NAMALWA (cell line): ENCODE results near the gene RASAL2.

ENCODE experiments used
- DNase-seq: peaks from one replicate; pipeline ENCODE4 v3.0.0-alpha.2; 2015; ENCODE audit warnings: low spot score

RASAL2 gene

GRCh38 chr1:178513278-178513983, 419.5 kb downstream of the RASAL2 start:
- DNase-seq = no peak

GRCh38 chr1:178516110-178516509, 422.2 kb downstream of the RASAL2 start:
- DNase-seq = no peak

GRCh38 chr1:178518894-178519293, 425.0 kb downstream of the RASAL2 start:
- DNase-seq = no peak

- DNase-seq = no peak
These were observed 426.9 kb downstream of the RASAL2 start for GRCh38 chr1:178520803-178521202.

- no peak for DNase-seq
These were observed 427.3 kb downstream of the RASAL2 start for GRCh38 chr1:178521241-178521640.

GRCh38 chr1:178527117-178527516, 433.2 kb downstream of the RASAL2 start:
- DNase-seq = no peak

GRCh38 chr1:178528228-178528952, 434.5 kb downstream of the RASAL2 start:
- DNase-seq = no peak

GRCh38 chr1:178528953-178529335, 435.0 kb downstream of the RASAL2 start:
- no peak for DNase-seq

- no peak for DNase-seq
These were observed 435.6 kb downstream of the RASAL2 start for GRCh38 chr1:178529364-178530036.

- DNase-seq = no peak
These were observed 436.1 kb downstream of the RASAL2 start for GRCh38 chr1:178530037-178530402.

GRCh38 chr1:178530502-178530901, 436.6 kb downstream of the RASAL2 start:
- no peak for DNase-seq

GRCh38 chr1:178531887-178532286, 438.0 kb downstream of the RASAL2 start:
- no peak for DNase-seq

- DNase-seq = peak; percentile 84
These were observed 438.5 kb downstream of the RASAL2 start for GRCh38 chr1:178532392-178532791.

- DNase-seq = no peak
These were observed 439.4 kb downstream of the RASAL2 start for GRCh38 chr1:178533121-178533946.
